ENCODE data around the gene RGS19.

DNA sequence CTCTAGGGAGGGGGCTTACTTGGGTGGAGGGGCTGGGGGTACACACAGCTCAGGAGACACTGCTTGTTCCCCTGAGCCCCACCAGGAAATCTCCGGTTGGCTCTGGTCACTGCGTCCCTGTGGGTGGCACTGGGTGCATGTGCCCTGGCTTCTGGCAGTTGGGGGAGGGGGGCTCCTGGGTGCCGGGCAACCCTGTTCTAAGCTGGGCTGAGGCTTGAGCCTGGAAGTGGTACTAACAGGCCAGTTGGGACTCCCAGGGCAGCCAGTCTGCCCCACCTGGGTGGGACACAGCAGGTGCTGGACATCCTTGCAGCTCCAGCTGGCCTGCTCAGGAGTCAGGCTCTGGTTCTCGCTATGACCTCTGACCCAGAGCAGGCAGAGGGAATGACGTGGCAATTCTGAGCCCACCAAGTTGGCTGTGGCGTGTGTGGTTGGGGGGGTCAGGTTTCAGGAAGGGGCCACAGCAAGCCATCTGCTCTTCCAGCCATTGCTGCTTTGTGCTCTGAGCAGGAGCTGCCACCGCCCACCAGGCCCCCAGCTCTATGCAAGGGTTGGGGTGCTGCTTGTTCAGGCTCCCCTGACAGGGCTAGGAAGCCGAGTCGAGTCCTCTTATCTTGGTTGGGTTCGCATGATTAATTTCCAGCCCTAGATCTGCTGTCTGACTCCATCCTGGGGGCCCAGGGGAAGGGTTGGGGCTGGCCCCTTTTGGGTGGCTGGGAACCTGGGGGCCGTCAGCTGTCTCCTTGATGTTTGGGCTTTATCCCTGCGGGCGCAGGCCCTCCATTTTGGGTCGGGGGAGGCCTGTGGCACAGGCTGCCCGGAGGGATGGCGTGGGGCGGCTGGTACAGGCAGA lies 42.7 kb downstream of the RGS19 start:
- TF ChIP-seq POLR2AphosphoS5 (IDR thresholded peaks at IDR 0.05) (no peak), POLR2A (IDR thresholded peaks at IDR 0.05) (no peak)
- TF ChIP-seq, protein P1, sequence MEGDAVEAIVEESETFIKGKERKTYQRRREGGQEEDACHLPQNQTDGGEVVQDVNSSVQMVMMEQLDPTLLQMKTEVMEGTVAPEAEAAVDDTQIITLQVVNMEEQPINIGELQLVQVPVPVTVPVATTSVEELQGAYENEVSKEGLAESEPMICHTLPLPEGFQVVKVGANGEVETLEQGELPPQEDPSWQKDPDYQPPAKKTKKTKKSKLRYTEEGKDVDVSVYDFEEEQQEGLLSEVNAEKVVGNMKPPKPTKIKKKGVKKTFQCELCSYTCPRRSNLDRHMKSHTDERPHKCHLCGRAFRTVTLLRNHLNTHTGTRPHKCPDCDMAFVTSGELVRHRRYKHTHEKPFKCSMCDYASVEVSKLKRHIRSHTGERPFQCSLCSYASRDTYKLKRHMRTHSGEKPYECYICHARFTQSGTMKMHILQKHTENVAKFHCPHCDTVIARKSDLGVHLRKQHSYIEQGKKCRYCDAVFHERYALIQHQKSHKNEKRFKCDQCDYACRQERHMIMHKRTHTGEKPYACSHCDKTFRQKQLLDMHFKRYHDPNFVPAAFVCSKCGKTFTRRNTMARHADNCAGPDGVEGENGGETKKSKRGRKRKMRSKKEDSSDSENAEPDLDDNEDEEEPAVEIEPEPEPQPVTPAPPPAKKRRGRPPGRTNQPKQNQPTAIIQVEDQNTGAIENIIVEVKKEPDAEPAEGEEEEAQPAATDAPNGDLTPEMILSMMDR (IDR thresholded peaks at IDR 0.05): no peak

Measured in gastroesophageal sphincter (tissue), 3 donors.